HUES48 (cell line): ENCODE data around the gene FKTN.

Experiments used
- H3K27ac ChIP-seq: one replicate; pipeline ENCODE4 v1.7.0; 2013; ENCODE audit warnings: low read depth, low read length, inconsistent platforms
- H3K27me3 ChIP-seq: 2 replicates; pipeline ENCODE4 v1.6.1; 2013; ENCODE audit warnings: mild to moderate bottlenecking, low read length; ENCODE audit not compliant: control insufficient read depth, insufficient read depth
- H3K36me3 ChIP-seq: 2 replicates; pipeline ENCODE4 v1.6.1; 2013; ENCODE audit warnings: low read length; ENCODE audit not compliant: control insufficient read depth, insufficient read depth
- H3K4me1 ChIP-seq: 2 replicates; pipeline ENCODE4 v1.6.1; 2013; ENCODE audit warnings: mild to moderate bottlenecking, low read length; ENCODE audit not compliant: control insufficient read depth, insufficient read depth
- H3K4me3 ChIP-seq: 2 replicates; pipeline ENCODE4 v1.5.1; 2013; ENCODE audit warnings: mild to moderate bottlenecking, low read depth, low read length
- H3K9ac ChIP-seq: 2 replicates; pipeline ENCODE4 v1.6.1; 2013; ENCODE audit warnings: mild to moderate bottlenecking, low read depth, low read length, moderate library complexity
- H3K9me3 ChIP-seq: 2 replicates; pipeline ENCODE4 v1.6.1; 2013; ENCODE audit warnings: low read length; ENCODE audit not compliant: control insufficient read depth, insufficient read depth

The FKTN gene

DNA sequence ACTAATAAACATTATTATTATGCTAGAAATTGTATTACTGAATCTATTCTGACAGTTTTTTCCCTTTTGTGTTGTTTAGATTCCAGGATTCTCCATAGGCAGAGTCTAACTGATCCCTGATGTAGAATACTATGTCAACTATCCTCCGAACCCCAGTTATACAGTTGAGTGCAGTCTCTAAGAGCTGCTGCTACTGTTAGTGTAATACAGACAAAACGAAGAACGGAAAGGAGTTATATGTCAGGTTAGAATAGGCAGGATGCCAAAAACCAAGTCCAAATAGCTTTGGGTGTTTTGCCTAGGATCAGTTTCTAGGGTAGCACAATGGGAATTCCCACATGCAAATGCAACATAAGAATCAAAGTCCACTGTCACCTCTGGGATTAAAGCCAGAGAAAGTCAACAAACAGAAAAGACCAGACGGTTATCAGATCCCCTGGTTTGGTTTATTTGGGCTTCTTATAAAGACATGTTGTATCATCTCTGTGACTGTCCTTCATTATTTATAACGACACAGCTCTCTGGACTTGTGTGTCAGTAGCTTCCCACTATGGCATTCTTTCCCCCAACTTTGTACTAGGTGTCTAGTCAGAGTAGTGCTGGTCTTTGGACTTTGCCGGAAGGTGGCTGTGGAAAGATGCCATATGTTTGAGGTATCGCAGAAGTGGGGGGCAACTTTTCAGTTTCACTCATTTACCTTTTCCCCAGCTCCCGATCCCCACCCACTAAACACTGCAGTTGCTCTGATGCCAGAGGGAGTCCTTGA, 121.5 kb downstream of the FKTN start:
- H3K9ac ChIP-seq: no peak overlapping the region
- no peak overlapping the region for H3K4me3 ChIP-seq
- no peak overlapping the region for H3K27ac ChIP-seq
- no peaks in the 10 kb centered on the region for H3K27me3 ChIP-seq
- H3K4me1 ChIP-seq: peaks cover 14% of the 10 kb centered on the region
- H3K9me3 ChIP-seq: no peaks in the 10 kb centered on the region
- H3K36me3 ChIP-seq: no peaks in the 10 kb centered on the region

DNA sequence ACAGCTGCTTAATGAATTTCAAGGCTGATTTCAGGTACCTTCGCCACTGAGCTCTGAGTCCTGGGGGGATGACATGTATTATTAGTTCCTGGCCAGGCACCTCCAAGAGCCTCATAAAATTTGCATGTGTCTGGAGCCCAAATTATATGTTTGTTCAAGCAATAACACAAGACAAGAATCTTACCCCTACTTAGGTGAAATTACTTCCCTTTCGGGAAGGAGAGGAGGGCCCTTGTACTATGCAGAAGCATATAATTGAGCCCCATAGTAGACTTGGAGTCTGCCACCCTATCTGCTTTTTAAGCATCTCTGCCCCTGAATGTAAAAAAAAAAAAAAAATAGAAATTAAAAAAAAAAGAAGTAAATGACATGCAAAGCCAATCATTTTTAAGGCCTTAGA, 123.4 kb downstream of the FKTN start:
- no peak overlapping the region for H3K27ac ChIP-seq
- H3K9ac ChIP-seq: no peak overlapping the region
- H3K36me3 ChIP-seq: no peaks in the 10 kb centered on the region
- H3K27me3 ChIP-seq: no peaks in the 10 kb centered on the region
- no peak overlapping the region for H3K4me3 ChIP-seq
- H3K9me3 ChIP-seq: no peaks in the 10 kb centered on the region
- peaks cover 14% of the 10 kb centered on the region for H3K4me1 ChIP-seq

DNA sequence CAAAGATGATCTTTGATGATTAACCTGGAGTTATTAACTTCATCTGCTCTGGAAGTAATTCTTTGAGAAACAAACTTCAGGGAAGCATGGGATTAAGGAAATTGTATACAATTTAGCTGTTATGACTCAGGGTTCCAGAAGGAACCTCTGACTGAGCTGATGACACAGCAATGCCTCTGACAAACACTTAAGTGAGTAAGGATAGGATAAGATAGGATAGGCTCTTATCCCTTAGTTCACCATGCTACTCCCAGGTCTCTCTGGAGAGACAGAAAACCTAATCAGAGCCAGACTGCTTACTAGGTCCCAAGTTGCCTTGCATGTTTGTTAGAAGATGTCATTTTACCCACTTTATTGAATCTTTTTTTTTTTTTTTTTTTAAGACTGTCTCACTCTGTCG, 123.8 kb downstream of the FKTN start:
- no peaks in the 10 kb centered on the region for H3K36me3 ChIP-seq
- no peak overlapping the region for H3K27ac ChIP-seq
- H3K9me3 ChIP-seq: no peaks in the 10 kb centered on the region
- no peaks in the 10 kb centered on the region for H3K27me3 ChIP-seq
- H3K4me1 ChIP-seq: peaks cover 14% of the 10 kb centered on the region
- no peak overlapping the region for H3K9ac ChIP-seq
- H3K4me3 ChIP-seq: no peak overlapping the region

DNA sequence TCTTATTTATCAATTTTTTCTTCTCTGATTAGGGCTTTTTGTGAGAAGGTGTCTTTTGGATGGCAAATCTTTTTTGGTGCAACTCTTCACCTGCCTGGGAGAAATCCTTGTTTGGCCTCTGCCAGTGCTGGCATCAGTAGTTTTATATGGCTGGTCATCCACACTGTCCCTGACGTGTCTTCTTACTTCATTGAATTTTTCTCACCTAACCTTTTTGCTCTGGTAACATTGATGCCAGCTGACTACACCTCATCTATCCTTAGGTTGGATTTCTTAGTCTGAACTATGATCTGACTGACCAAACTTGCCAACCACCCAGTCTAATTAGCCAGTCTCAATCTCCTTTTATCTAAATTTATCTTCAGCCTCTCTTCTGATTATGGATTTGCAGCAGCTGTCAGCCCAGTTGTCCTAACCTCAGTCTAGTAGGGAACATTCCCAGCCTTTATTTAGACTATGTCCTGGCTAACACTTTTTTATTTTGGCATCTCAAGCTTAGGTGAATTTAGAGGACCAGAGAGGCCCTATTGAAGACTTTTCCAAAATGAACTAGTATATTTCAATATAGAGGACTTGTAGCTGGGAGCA, 125.9 kb downstream of the FKTN start:
- no peaks in the 10 kb centered on the region for H3K36me3 ChIP-seq
- H3K4me1 ChIP-seq: peaks cover 3% of the 10 kb centered on the region; the same call in 1 of the 2 replicates
- no peak overlapping the region for H3K27ac ChIP-seq
- H3K9ac ChIP-seq: no peak overlapping the region
- no peaks in the 10 kb centered on the region for H3K9me3 ChIP-seq
- no peaks in the 10 kb centered on the region for H3K27me3 ChIP-seq
- H3K4me3 ChIP-seq: no peak overlapping the region

DNA sequence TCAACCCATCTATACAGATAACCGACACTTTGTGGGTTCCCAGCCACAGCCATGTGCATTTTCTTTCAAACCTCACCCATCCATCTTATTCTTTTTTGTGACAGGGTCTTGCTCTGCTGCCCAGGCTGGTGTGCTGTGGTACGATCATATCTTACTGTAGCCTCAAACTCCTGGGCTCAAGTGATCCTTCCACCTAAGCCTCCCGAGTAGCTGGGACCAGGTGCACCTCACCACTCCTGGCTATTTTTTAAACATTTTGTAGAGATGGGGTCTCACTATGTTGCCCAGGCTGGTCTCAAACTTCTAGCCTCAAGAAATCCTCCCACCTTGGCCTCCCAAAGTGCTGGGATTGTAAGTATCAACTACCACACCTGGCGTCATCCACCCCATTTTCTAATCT, 129.0 kb downstream of the FKTN start:
- H3K27me3 ChIP-seq: peaks cover 3% of the 10 kb centered on the region; the same call in 1 of the 2 replicates

More for the DNA sequence above, 129.0 kb downstream of the FKTN start:
- Histone ChIP-seq H3K4me1 (no peaks in the 10 kb centered on the region), H3K4me3 (no peak overlapping the region), H3K9ac (no peak overlapping the region), H3K36me3 (no peaks in the 10 kb centered on the region), H3K27ac (no peak overlapping the region), H3K9me3 (no peaks in the 10 kb centered on the region)
